ENCODE measurements around the gene BCAS1. TPM values are rescaled to one million over a fixed set of nuclear protein-coding genes. Genes with fewer than 3 reads are reported as not detected.

BCAS1 gene
- total and polyA plus RNA-seq, 12 donors = 0.07 to 2.3 (median 0.13) TPM; not detected in 7

- Histone ChIP-seq H3K4me1 (replicated peaks in 1 of 2) (no peaks in the 10 kb centered on the region), H3K4me3 (no peak overlapping the region), H3K9me3 (replicated peaks in 1 of 3) (no peaks in the 10 kb centered on the region), H3K27ac (no peak overlapping the region), H3K27me3 (no peaks in the 10 kb centered on the region), H3K36me3 (replicated peaks in 1 of 2) (no peaks in the 10 kb centered on the region)
- intact Hi-C loops (cut with DNase I) = no loop called here
- TF ChIP-seq POLR2A (IDR thresholded peaks at IDR 0.05) = no peak
- TF ChIP-seq CTCF (IDR thresholded peaks at IDR 0.05) = no peak
- DNase-seq = no peak
- WGBS, 4 donors = 78 to 83% (median 81%) methylated on average over 4 of the region's 4 CpGs
These were observed 4.1 kb upstream of the BCAS1 start for GRCh38 chr20:54074511-54074910.

- Histone ChIP-seq H3K27ac (no peak overlapping the region), H3K4me3 (no peak overlapping the region), H3K9me3 (replicated peaks in 1 of 3) (no peaks in the 10 kb centered on the region), H3K27me3 (no peaks in the 10 kb centered on the region), H3K36me3 (replicated peaks in 1 of 2) (no peaks in the 10 kb centered on the region), H3K4me1 (replicated peaks in 1 of 2) (no peaks in the 10 kb centered on the region)
- WGBS, 4 donors = 75 to 84% (median 80%) methylated on average over 9 to 10 of the region's 10 CpGs
- TF ChIP-seq POLR2A (IDR thresholded peaks at IDR 0.05) (no peak), CTCF (IDR thresholded peaks at IDR 0.05) (no peak)
- intact Hi-C loops (cut with DNase I) = no loop called here
- no peak for DNase-seq
These were observed 2.9 kb upstream of the BCAS1 start for GRCh38 chr20:54073288-54073687.

- Histone ChIP-seq H3K4me3 (no peak overlapping the region), H3K9me3 (replicated peaks in 1 of 3) (no peaks in the 10 kb centered on the region), H3K27ac (no peak overlapping the region), H3K27me3 (no peaks in the 10 kb centered on the region), H3K36me3 (replicated peaks in 1 of 2) (no peaks in the 10 kb centered on the region), H3K4me1 (replicated peaks in 1 of 2) (no peaks in the 10 kb centered on the region)
- intact Hi-C loops (cut with DNase I) = no loop called here
- TF ChIP-seq POLR2A (IDR thresholded peaks at IDR 0.05) (no peak), CTCF (IDR thresholded peaks at IDR 0.05) (no peak)
- 76 to 93% (median 83%) methylated on average over 9 of the region's 9 CpGs for WGBS, 4 donors
- DNase-seq = no peak
These were observed 858 bp downstream of the BCAS1 start for GRCh38 chr20:54069501-54069971.

- TF ChIP-seq POLR2A (IDR thresholded peaks at IDR 0.05) (no peak), CTCF (IDR thresholded peaks at IDR 0.05) (no peak)
- H3K9me3 ChIP-seq (replicated peaks in 1 of 3) = no peaks in the 10 kb centered on the region
- DNase-seq = no peak
- H3K4me3 ChIP-seq = no peak overlapping the region
- no peaks in the 10 kb centered on the region for H3K4me1 ChIP-seq (replicated peaks in 1 of 2)
- H3K27me3 ChIP-seq = no peaks in the 10 kb centered on the region
- WGBS, 4 donors = 83 to 93% (median 88%) methylated on average over 5 of the region's 5 CpGs
- no peak overlapping the region for H3K27ac ChIP-seq
- intact Hi-C loops (cut with DNase I) = no loop called here
- no peaks in the 10 kb centered on the region for H3K36me3 ChIP-seq (replicated peaks in 1 of 2)
These were observed 1.4 kb downstream of the BCAS1 start for GRCh38 chr20:54068966-54069365.

Data from adrenal gland (tissue), 12 donors.